DOHH2 (cell line): Measurements from ENCODE around the gene SERPINH1.

ENCODE experiments used
- H3F3A ChIP-seq: fragments of 200-600 bp; sonication (generic), shearing (Covaris generic); 2 replicates; pipeline ENCODE4 v1.6.0; 2016; ENCODE audit warnings: antibody characterized with exemption, mild to moderate bottlenecking; ENCODE audit not compliant: control insufficient read depth, insufficient read depth
- H3K27ac ChIP-seq: fragments of 200-600 bp; sonication (generic); 2 replicates; pipeline ENCODE4 v1.5.1; 2014; ENCODE audit warnings: low read depth, mild to moderate bottlenecking, low read length, moderate library complexity
- H3K27me3 ChIP-seq: fragments of 200-600 bp; sonication (generic); 2 replicates; pipeline ENCODE4 v1.6.1; 2014; ENCODE audit warnings: mild to moderate bottlenecking, low read length, mixed read lengths; ENCODE audit not compliant: control insufficient read depth
- H3K36me3 ChIP-seq: fragments of 200-600 bp; sonication (generic); 2 replicates; pipeline ENCODE4 v1.6.1; 2014; ENCODE audit warnings: mild to moderate bottlenecking, low read length, moderate library complexity, mixed read lengths; ENCODE audit not compliant: control insufficient read depth
- H3K4me1 ChIP-seq: fragments of 200-600 bp; sonication (generic); 2 replicates; pipeline ENCODE4 v1.6.1; 2014; ENCODE audit warnings: mild to moderate bottlenecking, low read length, mixed read lengths; ENCODE audit not compliant: control insufficient read depth
- H3K4me2 ChIP-seq: fragments of 200-600 bp; sonication (generic); 2 replicates; pipeline ENCODE4 v1.6.0; 2014; ENCODE audit warnings: mild to moderate bottlenecking, low read length, moderate library complexity
- H3K4me3 ChIP-seq: fragments of 200-600 bp; sonication (generic); 2 replicates; pipeline ENCODE4 v1.5.1; 2014; ENCODE audit warnings: mild to moderate bottlenecking, low read length, mixed read lengths
- H3K79me2 ChIP-seq: fragments of 200-600 bp; sonication (generic); 2 replicates; pipeline ENCODE4 v1.6.1; 2014; ENCODE audit warnings: mild to moderate bottlenecking, low read length, mixed read lengths; ENCODE audit not compliant: control insufficient read depth
- H3K9me2 ChIP-seq: fragments of 200-600 bp; sonication (generic); replicated peaks from 2 replicates; pipeline ENCODE4 v1.6.1; 2014; ENCODE audit warnings: mild to moderate bottlenecking, low read length, mixed read lengths; ENCODE audit not compliant: control insufficient read depth
- H3K9me3 ChIP-seq: fragments of 200-600 bp; sonication (generic); 2 replicates; pipeline ENCODE4 v1.6.1; 2014; ENCODE audit warnings: antibody characterized with exemption, low read length, mixed read lengths; ENCODE audit not compliant: control insufficient read depth, insufficient read depth
- H4K20me1 ChIP-seq: fragments of 200-600 bp; sonication (generic); 2 replicates; pipeline ENCODE4 v1.6.0; 2014; ENCODE audit warnings: low read depth, mild to moderate bottlenecking, antibody characterized with exemption, low read length, moderate library complexity; ENCODE audit not compliant: control insufficient read depth, insufficient read depth
- CTCF ChIP-seq: fragments of 200-600 bp; sonication (generic); IDR thresholded peaks from one replicate; pipeline ENCODE4 v1.5.1; 2014; ENCODE audit warnings: antibody characterized with exemption, mild to moderate bottlenecking, low read depth, low read length; ENCODE audit not compliant: poor library complexity, severe bottlenecking
- EZH2phosphoT487 ChIP-seq: fragments of 200-600 bp; sonication (generic); IDR thresholded peaks from 2 replicates; pipeline ENCODE4 v1.6.1; 2017; ENCODE audit warnings: borderline replicate concordance, mild to moderate bottlenecking, antibody characterized with exemption, low read length, moderate library complexity, mixed read lengths

SERPINH1 gene

DNA sequence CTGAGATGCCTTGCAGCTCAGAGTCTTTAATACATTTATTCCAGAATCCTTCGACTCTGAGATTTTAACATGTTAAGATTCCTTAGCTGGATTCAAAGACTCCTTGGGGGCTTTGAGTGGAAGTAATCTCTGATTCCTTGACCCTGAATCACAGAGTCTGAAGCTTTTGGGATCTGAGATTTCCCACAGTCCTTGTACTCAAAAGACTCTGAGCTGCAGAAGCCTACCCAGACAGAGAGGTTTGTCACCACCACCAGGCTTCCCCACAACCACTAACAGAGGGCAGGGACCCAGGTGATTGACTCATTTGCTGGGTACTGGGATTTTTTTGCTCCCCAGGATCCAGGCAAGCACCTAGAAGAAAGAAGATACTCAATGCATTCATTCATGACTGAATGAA, 1.4 kb upstream of the SERPINH1 start:
- Histone ChIP-seq H3K9me3 (no peaks in the 10 kb centered on the region), H3K36me3 (no peaks in the 10 kb centered on the region), H3K9me2 (no peaks in the 10 kb centered on the region), H3K4me3 (no peak overlapping the region), H3F3A (no peaks in the 10 kb centered on the region), H3K79me2 (no peaks in the 10 kb centered on the region), H3K4me2 (no peak overlapping the region), H3K27me3 (peaks cover 44% of the 10 kb centered on the region), H3K4me1 (peaks cover 16% of the 10 kb centered on the region), H3K27ac (no peak overlapping the region), H4K20me1 (no peaks in the 10 kb centered on the region)
- no peak for TF ChIP-seq CTCF

GRCh38 chr11:75561426-75562047, 516 bp upstream of the SERPINH1 start:
- H3K27ac ChIP-seq: no peak overlapping the region

DNA sequence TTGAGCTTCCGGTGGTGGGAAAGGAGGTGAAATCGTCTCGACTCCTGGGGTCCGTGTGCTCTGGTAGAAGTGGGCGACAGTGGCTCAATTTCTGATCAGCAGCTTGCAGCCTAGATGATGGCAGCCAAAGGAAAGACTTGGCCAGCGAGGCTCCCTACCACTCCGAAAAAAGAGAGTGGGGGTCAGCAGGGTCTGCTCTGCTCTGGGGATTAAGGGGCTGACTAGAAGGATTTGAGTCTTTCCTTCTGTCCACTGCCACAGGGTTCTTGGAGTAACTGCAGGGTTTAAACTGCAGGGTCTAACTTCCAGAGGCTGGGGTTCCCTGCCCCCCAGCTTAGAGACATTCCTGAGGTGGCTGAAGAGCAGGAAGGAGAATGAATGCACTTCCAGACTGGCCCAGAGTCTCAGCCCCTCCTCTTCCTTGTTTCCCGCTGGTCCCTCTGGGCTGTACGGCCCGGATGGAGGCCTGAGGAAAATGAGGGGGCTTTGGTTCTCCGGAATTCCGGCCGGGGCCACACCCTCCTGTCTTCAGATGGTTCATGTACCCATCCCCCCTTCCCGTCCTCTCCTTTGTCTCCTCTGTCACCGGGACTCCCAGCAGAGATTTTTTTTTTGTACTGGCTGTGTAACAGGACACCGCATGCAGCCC, 907 bp downstream of the SERPINH1 start:
- H3K4me1 ChIP-seq: peaks cover 16% of the 10 kb centered on the region
- no peak for TF ChIP-seq CTCF
- no peak for TF ChIP-seq EZH2phosphoT487
- H3F3A ChIP-seq: no peaks in the 10 kb centered on the region
- H4K20me1 ChIP-seq: no peaks in the 10 kb centered on the region
- H3K79me2 ChIP-seq: no peaks in the 10 kb centered on the region
- peak overlapping the region; percentile 69 for H3K4me3 ChIP-seq
- H3K27me3 ChIP-seq: peaks cover 36% of the 10 kb centered on the region
- no peaks in the 10 kb centered on the region for H3K9me2 ChIP-seq
- H3K36me3 ChIP-seq: no peaks in the 10 kb centered on the region
- H3K27ac ChIP-seq: no peak overlapping the region
- no peaks in the 10 kb centered on the region for H3K9me3 ChIP-seq
- peak overlapping the region; percentile 92 for H3K4me2 ChIP-seq

More at GRCh38 chr11:75561426-75562047, 516 bp upstream of the SERPINH1 start:
- no peaks in the 10 kb centered on the region for H3K79me2 ChIP-seq
- no peaks in the 10 kb centered on the region for H3F3A ChIP-seq
- H3K9me3 ChIP-seq: no peaks in the 10 kb centered on the region
- no peaks in the 10 kb centered on the region for H4K20me1 ChIP-seq
- H3K4me1 ChIP-seq: peaks cover 16% of the 10 kb centered on the region
- peak overlapping the region; percentile 92 for H3K4me2 ChIP-seq
- TF ChIP-seq CTCF: no peak
- TF ChIP-seq EZH2phosphoT487: no peak
- peak overlapping the region; percentile 69 for H3K4me3 ChIP-seq
- H3K27me3 ChIP-seq: peaks cover 44% of the 10 kb centered on the region
- H3K9me2 ChIP-seq: no peaks in the 10 kb centered on the region
- H3K36me3 ChIP-seq: no peaks in the 10 kb centered on the region
